Trophoblast cell (in vitro differentiated cells and primary cell): ENCODE measurements around the gene KATNAL1.

Experiments used
- DNase-seq, 2 donors: peaks; one replicate each; pipeline ENCODE4 v3.0.0-alpha.2; 2016
- H2AFZ ChIP-seq: 2 replicates; pipeline ENCODE4 v1.6.1; 2013; ENCODE audit warnings: low read length, moderate library complexity, mild to moderate bottlenecking; ENCODE audit not compliant: insufficient read depth, poor library complexity
- H2AK5ac ChIP-seq: 2 replicates; pipeline ENCODE4 v1.6.1; 2013; ENCODE audit warnings: mild to moderate bottlenecking, low read length
- H2BK120ac ChIP-seq: 2 replicates; pipeline ENCODE4 v1.6.1; 2013; ENCODE audit warnings: low read length, mild to moderate bottlenecking, moderate library complexity; ENCODE audit not compliant: insufficient read depth, poor library complexity
- H2BK12ac ChIP-seq: 2 replicates; pipeline ENCODE4 v1.6.1; 2013; ENCODE audit warnings: mild to moderate bottlenecking, low read length, moderate library complexity
- H2BK5ac ChIP-seq: 2 replicates; pipeline ENCODE4 v1.6.1; 2013; ENCODE audit warnings: low read length, low read depth, moderate library complexity, mild to moderate bottlenecking; ENCODE audit not compliant: poor library complexity
- H3K14ac ChIP-seq: 2 replicates; pipeline ENCODE4 v1.6.1; 2013; ENCODE audit warnings: mild to moderate bottlenecking, low read length
- H3K18ac ChIP-seq: 2 replicates; pipeline ENCODE4 v1.6.1; 2013; ENCODE audit warnings: mild to moderate bottlenecking, low read length
- H3K23ac ChIP-seq: 2 replicates; pipeline ENCODE4 v1.6.1; 2013; ENCODE audit warnings: low read length
- H3K27ac ChIP-seq: 2 replicates; pipeline ENCODE4 v1.5.1; 2013; ENCODE audit warnings: low read depth, mild to moderate bottlenecking, inconsistent platforms, low read length, moderate library complexity
- H3K27me3 ChIP-seq: 2 replicates; pipeline ENCODE4 v1.6.1; 2013; ENCODE audit warnings: inconsistent platforms, mild to moderate bottlenecking, low read length, moderate library complexity; ENCODE audit not compliant: insufficient read depth
- H3K36me3 ChIP-seq, 2 experiments: 1 replicate in 1 of 2; 2 replicates in 1 of 2; pipeline ENCODE4 v1.6.1; 2013; ENCODE audit warnings: low read length in 2 of 2, mild to moderate bottlenecking in 2 of 2, moderate library complexity in 1 of 2; ENCODE audit not compliant: insufficient read depth in 2 of 2, control insufficient read depth in 1 of 2
- H3K4ac ChIP-seq: 2 replicates; pipeline ENCODE4 v1.6.1; 2013; ENCODE audit warnings: low read depth, mild to moderate bottlenecking, low read length, moderate library complexity
- H3K4me1 ChIP-seq, 2 experiments: 1 replicate in 1 of 2; 2 replicates in 1 of 2; pipeline ENCODE4 v1.6.1; 2013; ENCODE audit warnings: low read length in 2 of 2, mild to moderate bottlenecking in 2 of 2, moderate library complexity in 1 of 2; ENCODE audit not compliant: insufficient read depth in 2 of 2, control insufficient read depth in 1 of 2
- H3K4me2 ChIP-seq: 2 replicates; pipeline ENCODE4 v1.6.1; 2013; ENCODE audit warnings: inconsistent platforms, mild to moderate bottlenecking, low read length, moderate library complexity
- H3K4me3 ChIP-seq: 2 replicates; pipeline ENCODE4 v1.5.1; 2013; ENCODE audit warnings: mild to moderate bottlenecking, low read depth, low read length, inconsistent platforms
- H3K79me1 ChIP-seq: one replicate; pipeline ENCODE4 v1.6.1; 2013; ENCODE audit warnings: low read length
- H3K79me2 ChIP-seq: 2 replicates; pipeline ENCODE4 v1.6.1; 2013; ENCODE audit warnings: low read length, mild to moderate bottlenecking; ENCODE audit not compliant: control insufficient read depth, insufficient read depth, poor library complexity
- H3K9ac ChIP-seq: 2 replicates; pipeline ENCODE4 v1.6.1; 2013; ENCODE audit warnings: mild to moderate bottlenecking, low read length
- H3K9me3 ChIP-seq: 2 replicates; pipeline ENCODE4 v1.6.1; 2013; ENCODE audit warnings: low read depth, mild to moderate bottlenecking, control low read depth, inconsistent platforms, low read length; ENCODE audit not compliant: insufficient read depth
- H4K12ac ChIP-seq: 2 replicates; pipeline ENCODE4 v1.6.1; 2013; ENCODE audit warnings: low read depth, mild to moderate bottlenecking, low read length, moderate library complexity
- H4K8ac ChIP-seq: 2 replicates; pipeline ENCODE4 v1.6.1; 2013; ENCODE audit warnings: low read depth, mild to moderate bottlenecking, low read length, moderate library complexity
- H4K91ac ChIP-seq: one replicate; pipeline ENCODE4 v1.6.1; 2013; ENCODE audit warnings: low read depth, mild to moderate bottlenecking, low read length, moderate library complexity
- WGBS: extraction: QIAGEN DNeasy Blood & Tissue Kit; methylation state at CpG from one replicate; pipeline ENCODE4 v1.1.7; 2013; ENCODE audit warnings: missing lambda C conversion rate; ENCODE audit not compliant: insufficient read length, insufficient coverage; ENCODE audit errors: extremely low coverage; 5-methylcytosine and 5-hydroxymethylcytosine counted together

The KATNAL1 gene

GRCh38 chr13:30224732-30225131 is 82.6 kb downstream of the KATNAL1 start:
- H3K14ac ChIP-seq, result no peak overlapping the region
- H3K9me3 ChIP-seq, result peaks cover 2% of the 10 kb centered on the region
- H2BK5ac ChIP-seq, result no peak overlapping the region
- H2BK120ac ChIP-seq, result no peak overlapping the region
- H3K27me3 ChIP-seq, result no peaks in the 10 kb centered on the region
- H3K4me1 ChIP-seq, result no peaks in the 10 kb centered on the region
- no peak overlapping the region for H3K18ac ChIP-seq
- DNase-seq, result no peak
- H2AK5ac ChIP-seq, result no peak overlapping the region
- no peaks in the 10 kb centered on the region for H3K79me2 ChIP-seq
- no peak overlapping the region for H4K91ac ChIP-seq
- H3K4me3 ChIP-seq, result no peak overlapping the region
- no peak overlapping the region for H3K4me2 ChIP-seq
- no peak overlapping the region for H3K4ac ChIP-seq
- no peak overlapping the region for H3K27ac ChIP-seq
- no peak overlapping the region for H4K12ac ChIP-seq
- no peak overlapping the region for H3K9ac ChIP-seq
- no peak overlapping the region for H2BK12ac ChIP-seq
- H4K8ac ChIP-seq, result no peak overlapping the region
- H3K23ac ChIP-seq, result no peak overlapping the region
- H3K79me1 ChIP-seq, result no peaks in the 10 kb centered on the region
- H2AFZ ChIP-seq, result no peak overlapping the region
- H3K36me3 ChIP-seq, result peaks cover 2 to 6% of the 10 kb centered on the region in 2 experiments

DNA sequence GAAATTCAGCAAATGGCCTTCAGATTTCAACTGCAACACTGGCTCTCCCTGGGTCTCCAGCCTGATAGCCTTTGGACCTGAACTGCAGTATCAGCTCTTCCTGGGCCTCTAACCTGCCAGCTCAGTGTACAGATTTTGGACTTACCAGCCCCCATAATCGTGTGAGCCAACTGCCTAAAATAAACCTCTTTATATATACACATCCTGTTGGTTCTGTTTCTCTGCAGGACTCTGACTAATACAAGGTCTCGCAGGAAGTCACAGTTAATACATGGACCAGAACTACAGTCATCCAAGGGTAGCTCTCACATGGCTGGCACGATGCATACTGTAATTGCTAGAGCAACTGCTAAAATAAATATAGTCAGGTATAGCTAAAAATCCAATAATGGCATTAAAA is 85.1 kb downstream of the KATNAL1 start:
- H3K27me3 ChIP-seq, result no peaks in the 10 kb centered on the region
- no CpG with 5 or more reads among the region's 3 CpGs for WGBS
- H3K4me3 ChIP-seq, result no peak overlapping the region

GRCh38 chr13:30216111-30216510 is 91.2 kb downstream of the KATNAL1 start:
- H3K79me2 ChIP-seq, result peaks cover 1% of the 10 kb centered on the region
- no peaks in the 10 kb centered on the region for H3K79me1 ChIP-seq
- WGBS, result no CpG with 5 or more reads among the region's 2 CpGs
- DNase-seq, result no peak
- no peak overlapping the region for H2AK5ac ChIP-seq
- H4K91ac ChIP-seq, result no peak overlapping the region
- H3K27me3 ChIP-seq, result no peaks in the 10 kb centered on the region
- H3K4ac ChIP-seq, result no peak overlapping the region
- no peak overlapping the region for H2BK5ac ChIP-seq
- no peak overlapping the region for H3K23ac ChIP-seq
- peak overlapping the region; percentile 27 for H2BK12ac ChIP-seq
- no peak overlapping the region for H2AFZ ChIP-seq
- no peak overlapping the region for H3K27ac ChIP-seq
- H2BK120ac ChIP-seq, result no peak overlapping the region
- H4K8ac ChIP-seq, result no peak overlapping the region
- no peak overlapping the region for H3K9ac ChIP-seq
- no peaks in the 10 kb centered on the region for H3K4me1 ChIP-seq
- no peaks in the 10 kb centered on the region for H3K36me3 ChIP-seq
- H3K18ac ChIP-seq, result no peak overlapping the region
- H3K4me2 ChIP-seq, result no peak overlapping the region
- no peak overlapping the region for H3K4me3 ChIP-seq
- no peak overlapping the region for H3K14ac ChIP-seq
- no peaks in the 10 kb centered on the region for H3K9me3 ChIP-seq
- H4K12ac ChIP-seq, result no peak overlapping the region

More for the DNA sequence above, 85.1 kb downstream of the KATNAL1 start:
- Histone ChIP-seq H3K18ac (no peak overlapping the region), H3K36me3 (peaks cover 0 to 5% of the 10 kb centered on the region in 2 experiments), H3K4me2 (no peak overlapping the region), H2AK5ac (no peak overlapping the region), H3K4ac (no peak overlapping the region), H4K8ac (no peak overlapping the region), H3K79me1 (no peaks in the 10 kb centered on the region), H3K79me2 (no peaks in the 10 kb centered on the region), H2BK12ac (no peak overlapping the region), H2BK5ac (no peak overlapping the region), H3K9ac (no peak overlapping the region), H3K27ac (no peak overlapping the region), H3K9me3 (peaks cover 2% of the 10 kb centered on the region), H2AFZ (no peak overlapping the region), H2BK120ac (no peak overlapping the region), H3K4me1 (no peaks in the 10 kb centered on the region), H4K12ac (no peak overlapping the region), H3K23ac (no peak overlapping the region), H3K14ac (no peak overlapping the region), H4K91ac (no peak overlapping the region)
- no peak for DNase-seq

GRCh38 chr13:30212256-30212655 is 95.1 kb downstream of the KATNAL1 start:
- WGBS, result no CpG with 5 or more reads among the region's 7 CpGs
- Histone ChIP-seq H3K4me3 (no peak overlapping the region), H3K4ac (no peak overlapping the region), H3K4me2 (no peak overlapping the region), H3K9ac (no peak overlapping the region), H2BK12ac (no peak overlapping the region), H2AFZ (no peak overlapping the region), H2AK5ac (no peak overlapping the region), H3K27ac (no peak overlapping the region), H4K91ac (no peak overlapping the region), H3K79me2 (peaks cover 1% of the 10 kb centered on the region), H3K27me3 (no peaks in the 10 kb centered on the region), H2BK120ac (no peak overlapping the region), H3K9me3 (no peaks in the 10 kb centered on the region), H4K12ac (no peak overlapping the region), H3K18ac (no peak overlapping the region), H3K4me1 (no peaks in the 10 kb centered on the region), H3K79me1 (no peaks in the 10 kb centered on the region), H2BK5ac (no peak overlapping the region), H3K23ac (no peak overlapping the region), H4K8ac (no peak overlapping the region), H3K14ac (no peak overlapping the region), H3K36me3 (no peaks in the 10 kb centered on the region)
- no peak for DNase-seq
